SK-MEL-5 (cell line): ENCODE results near the gene CCL24. TPM values are rescaled to one million over a fixed set of nuclear protein-coding genes. Genes with fewer than 3 reads are reported as not detected.
"Not testable (repeated sequence)": the region's sequence is repeated elsewhere in the genome, so short reads cannot be mapped to it uniquely, and the experiment has no call there.

Experiments used
- DNase-seq: peaks from one replicate; pipeline ENCODE4 v3.0.0-alpha.2; 2016; ENCODE audit warnings: low read depth, low spot score
- in situ Hi-C: cut with HindIII; loops from 2 replicates; pipeline ENCODE4 v1.10.0; 2016; ENCODE audit warnings: low sequenced_read_pairs, high pct_unique_total_duplicates, low pct_unique_long_range_greater_than_20kb
- polyA plus RNA-seq, 2 experiments: library from polyadenylated mRNA; depleted of rRNA; stranded (reverse); fragments of >200 nt; gene quantifications; 2 replicates each; pipeline ENCODE4 v1.2.3, GENCODE V29; 2015
- total RNA-seq: library from RNA; depleted of rRNA; stranded (reverse); fragments of >200 nt; shearing (Covaris generic); gene quantifications from 2 replicates; pipeline ENCODE4 v1.2.3, GENCODE V29; 2014; rRNA removed

The CCL24 gene, protein sequence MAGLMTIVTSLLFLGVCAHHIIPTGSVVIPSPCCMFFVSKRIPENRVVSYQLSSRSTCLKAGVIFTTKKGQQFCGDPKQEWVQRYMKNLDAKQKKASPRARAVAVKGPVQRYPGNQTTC
- total RNA-seq: not detected in 2 replicates
- polyA plus RNA-seq (2015; cell fraction: cytosol; rRNA removed): not detected in 2 replicates
- 3.4 TPM in 1 of 2 replicates, not detected in the other for polyA plus RNA-seq (2015; cell fraction: nucleus; rRNA removed)

GRCh38 chr7:75813781-75814236 lies at the start of gene CCL24:
Gene CCL24 (minus strand): TSS chr7:75813806. CDS start chr7:75813715, 91 bp downstream.
- in situ Hi-C loops: no loop called here
- DNase-seq: no peak

- in situ Hi-C loops: no loop called here
- no peak for DNase-seq
Measured at GRCh38 chr7:75861636-75862035, 48.0 kb upstream of the CCL24 start.

GRCh38 chr7:75858410-75858809 lies 44.8 kb upstream of the CCL24 start:
- in situ Hi-C loops: no loop called here
- no peak for DNase-seq

GRCh38 chr7:75856536-75856935 lies 42.9 kb upstream of the CCL24 start:
- in situ Hi-C loops: no loop called here

GRCh38 chr7:75854813-75855345 lies 41.3 kb upstream of the CCL24 start:
- in situ Hi-C loops, DNase-seq: not testable (repeated sequence)

More at GRCh38 chr7:75856536-75856935, 42.9 kb upstream of the CCL24 start:
- DNase-seq: no peak

DNA sequence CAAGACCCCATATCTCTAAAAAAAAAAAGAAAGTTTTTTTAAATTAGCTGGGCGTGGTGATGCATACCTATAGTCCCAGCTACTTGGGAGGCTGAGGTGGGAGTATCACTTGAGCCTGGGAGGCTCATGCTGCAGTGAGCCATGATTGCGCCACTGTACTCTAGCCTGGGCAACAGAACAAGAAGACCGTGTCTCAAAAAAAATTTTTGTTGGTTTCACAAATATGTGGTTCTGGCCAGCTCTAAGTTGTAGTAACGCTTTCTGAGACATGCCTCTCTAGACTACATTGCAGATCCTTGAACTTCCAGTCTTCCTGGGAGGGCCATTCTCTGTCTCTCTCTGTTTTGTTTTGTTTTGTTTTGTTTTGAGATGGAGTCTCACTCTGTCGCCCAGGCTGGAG lies 40.6 kb upstream of the CCL24 start:
- in situ Hi-C loops: no loop called here
- no peak for DNase-seq

DNA sequence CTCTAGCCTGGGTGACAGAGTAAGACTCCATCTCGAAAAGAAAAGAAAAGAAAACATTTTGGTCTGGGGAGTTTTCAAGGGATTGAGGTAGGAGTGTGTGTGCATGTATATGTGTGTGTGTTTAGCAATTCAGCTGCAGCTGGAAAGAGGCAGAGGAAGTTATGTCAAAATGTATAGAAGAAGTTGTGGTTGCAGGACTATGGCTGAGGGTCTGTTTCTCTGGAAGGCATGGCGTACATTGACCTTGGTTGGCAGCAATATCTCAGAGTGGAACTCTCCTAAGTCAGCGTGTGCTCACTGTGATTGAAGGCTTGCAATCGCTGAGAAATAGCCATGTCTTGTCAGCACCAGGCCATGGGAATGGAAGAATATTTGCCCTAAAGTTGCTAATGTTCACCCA lies 36.6 kb upstream of the CCL24 start:
- DNase-seq: no peak
- in situ Hi-C loops: no loop called here

- no peak for DNase-seq
- in situ Hi-C loops: no loop called here
Measured at GRCh38 chr7:75849573-75849972, 36.0 kb upstream of the CCL24 start.

- in situ Hi-C loops: no loop called here
- DNase-seq: no peak
Measured at GRCh38 chr7:75847707-75848106, 34.1 kb upstream of the CCL24 start.

- DNase-seq, in situ Hi-C loops: not testable (repeated sequence)
Measured at GRCh38 chr7:75845132-75845531, 31.5 kb upstream of the CCL24 start.

GRCh38 chr7:75844158-75844557 lies 30.6 kb upstream of the CCL24 start:
- in situ Hi-C loops: no loop called here
- DNase-seq: no peak

DNA sequence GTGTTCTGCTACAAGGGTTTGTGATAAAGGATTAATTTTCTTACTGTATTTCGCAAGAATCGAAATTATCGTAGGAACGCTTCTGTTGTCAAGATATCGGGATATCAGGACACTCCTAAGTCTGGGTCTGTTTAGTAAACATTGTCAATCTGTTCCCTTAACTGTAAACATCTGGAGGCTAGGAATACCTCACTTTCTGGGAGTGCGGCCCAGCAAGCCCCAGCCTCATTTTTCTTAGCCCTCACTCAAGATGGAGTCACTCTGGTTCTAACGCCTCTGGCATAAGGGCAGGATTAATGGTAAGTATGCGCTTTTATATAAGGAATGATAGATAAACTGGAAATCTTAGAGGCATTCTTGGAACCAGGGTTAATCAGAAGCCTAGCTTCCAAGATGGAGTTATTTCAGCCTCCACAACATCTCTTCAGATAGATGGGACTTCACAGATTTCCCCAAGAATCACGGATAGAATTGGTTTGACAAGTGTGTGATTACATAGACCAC lies 30.1 kb upstream of the CCL24 start:
- in situ Hi-C loops: no loop called here
- no peak for DNase-seq

GRCh38 chr7:75842836-75843446 lies 29.3 kb upstream of the CCL24 start:
- peak; percentile 79 for DNase-seq
- in situ Hi-C loops: no loop called here

GRCh38 chr7:75840029-75840428 lies 26.4 kb upstream of the CCL24 start:
- in situ Hi-C loops: no loop called here

GRCh38 chr7:75838281-75838930 lies 24.8 kb upstream of the CCL24 start:
- in situ Hi-C loops, DNase-seq: not testable (repeated sequence)

More at GRCh38 chr7:75840029-75840428, 26.4 kb upstream of the CCL24 start:
- no peak for DNase-seq

DNA sequence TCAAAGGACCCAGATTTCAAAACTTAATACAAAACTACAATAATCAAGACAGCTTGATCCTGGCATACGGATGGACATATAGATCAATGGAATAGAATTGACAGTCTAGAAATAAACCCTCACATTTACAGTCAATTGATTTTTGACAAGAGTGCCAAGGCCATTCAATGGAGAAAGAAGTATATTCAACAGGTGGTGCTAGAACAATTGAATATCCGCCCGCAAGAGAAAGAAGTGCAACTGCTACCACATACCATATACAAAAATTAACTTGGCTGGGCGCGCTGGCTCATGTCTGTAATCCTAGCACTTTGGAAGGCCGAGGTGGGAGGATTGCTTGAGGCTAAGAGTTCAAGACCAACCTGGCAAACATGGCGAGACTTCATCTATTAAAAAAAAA lies 23.2 kb upstream of the CCL24 start:
- in situ Hi-C loops: no loop called here
- DNase-seq: no peak

GRCh38 chr7:75835688-75836285 lies 22.2 kb upstream of the CCL24 start:
- in situ Hi-C loops: no loop called here

GRCh38 chr7:75833662-75834061 lies 20.1 kb upstream of the CCL24 start:
- in situ Hi-C loops: not testable (repeated sequence)
- DNase-seq: peak; percentile 26

More at GRCh38 chr7:75835688-75836285, 22.2 kb upstream of the CCL24 start:
- no peak for DNase-seq
